NCI-H345 treated with DMSO at 0.1 percent for 48 hours (cell line): ENCODE results near the gene RAB7A.

Experiments
- DNase-seq: peaks from one replicate; lab custom pipeline; 2025; ENCODE audit not compliant: unreplicated experiment; lab: John Stamatoyannopoulos, UW

RAB7A gene

DNA sequence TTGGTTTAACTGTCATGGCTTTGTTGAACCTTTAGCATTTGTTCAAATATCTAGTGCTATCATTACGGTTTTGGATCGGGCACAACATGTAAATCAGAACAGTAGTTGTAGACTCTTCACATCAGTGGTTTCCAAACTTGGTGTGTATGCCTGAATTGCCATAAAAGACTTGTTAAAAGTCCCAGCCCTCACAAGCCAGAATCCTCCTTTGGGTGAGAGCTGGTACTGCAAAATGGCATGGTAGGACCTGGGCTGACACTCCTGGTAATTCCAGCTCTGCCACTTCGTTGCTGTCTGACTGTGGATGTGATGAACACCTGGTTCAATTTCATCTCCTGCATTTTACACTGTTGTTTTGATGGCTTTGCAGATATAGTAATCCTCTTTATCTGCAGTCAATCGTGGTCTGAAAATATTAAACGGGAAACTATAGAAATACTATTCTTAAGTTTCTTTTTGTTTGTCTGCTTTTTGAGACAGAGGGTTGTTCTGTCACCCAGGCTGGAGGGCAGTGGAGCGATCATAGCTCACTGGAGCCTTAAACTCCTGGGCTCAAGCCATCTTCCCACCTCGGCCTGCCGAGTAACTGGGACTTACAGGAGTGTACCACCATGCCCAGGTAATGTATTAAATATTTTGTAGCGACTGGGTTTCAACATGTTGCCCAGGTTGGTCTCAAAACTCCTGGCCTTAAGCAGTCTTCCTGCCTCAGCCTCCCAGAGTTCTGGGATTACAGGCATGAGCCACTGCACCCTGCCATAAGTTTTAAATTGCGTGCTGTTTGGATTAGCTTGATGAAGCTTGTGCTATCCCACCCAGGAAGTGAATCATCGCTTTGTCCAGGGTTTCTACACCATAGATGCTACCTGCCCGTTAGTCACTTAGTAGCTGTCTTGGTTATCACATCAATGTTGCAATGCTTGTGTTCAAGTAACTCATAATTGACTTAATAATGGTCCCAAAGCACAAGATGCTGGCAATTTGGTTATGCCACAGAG, 61.6 kb downstream of the RAB7A start:
- no peak for DNase-seq

DNA sequence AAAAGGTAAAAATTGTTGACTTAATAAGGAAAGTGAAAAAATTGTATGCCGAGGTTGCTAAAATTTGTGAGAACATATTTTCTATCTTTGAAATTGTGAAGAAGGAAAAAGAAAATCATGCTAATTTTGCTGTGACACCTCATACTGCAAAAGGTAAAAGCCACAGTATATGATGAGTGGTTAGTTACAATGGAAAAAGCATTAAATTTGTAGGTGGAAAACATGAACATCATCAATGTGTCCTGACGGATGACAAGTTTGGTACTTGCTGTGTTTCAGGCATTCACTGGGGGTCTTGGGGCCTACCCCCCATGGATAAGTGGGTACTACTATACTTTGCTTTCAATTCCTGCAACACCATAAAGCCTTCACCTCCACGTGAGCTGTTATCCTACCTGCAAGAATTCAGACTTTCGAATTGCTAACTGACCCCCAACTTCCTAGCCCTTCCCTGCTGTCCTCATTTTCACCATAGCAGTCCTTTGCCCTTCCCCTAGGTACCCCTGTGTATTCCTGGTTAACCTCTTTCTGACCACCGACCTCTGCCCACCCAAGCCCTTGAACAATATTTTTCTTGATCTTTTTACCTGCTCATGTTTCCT, 62.4 kb downstream of the RAB7A start:
- no peak for DNase-seq

DNA sequence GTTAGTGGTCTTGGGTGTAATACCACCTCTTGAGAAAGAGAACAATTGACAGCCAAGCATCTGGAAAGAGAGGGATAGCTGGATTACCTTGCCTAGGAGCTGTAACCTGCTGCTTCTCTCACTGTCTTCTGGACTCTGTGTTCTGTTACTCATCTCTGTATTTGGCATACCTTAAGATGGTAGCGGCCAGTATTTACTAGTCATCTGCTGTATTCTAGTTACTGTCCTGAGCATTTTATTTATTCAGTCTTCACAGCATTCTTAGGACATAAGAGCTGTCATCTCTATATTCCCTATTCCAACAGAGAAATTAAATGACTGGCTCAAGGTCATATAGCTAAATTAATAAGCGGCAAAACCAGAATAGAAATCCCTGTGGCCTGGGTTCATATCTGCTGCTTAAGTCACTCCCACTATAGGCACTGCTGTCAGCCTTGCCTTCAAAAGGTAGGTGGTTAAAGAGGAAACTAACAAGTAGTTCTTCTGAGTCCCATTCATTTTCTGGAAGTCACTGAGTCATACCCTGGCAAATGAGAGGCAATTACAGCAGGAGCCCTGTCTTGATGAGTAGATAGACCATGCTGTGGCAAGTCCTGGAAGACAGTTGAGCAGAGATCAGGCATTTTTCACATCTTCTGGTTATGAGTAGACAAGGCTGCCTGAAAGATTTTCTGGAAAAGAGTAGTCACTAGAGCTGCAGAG, 68.2 kb downstream of the RAB7A start:
- no peak for DNase-seq

DNA sequence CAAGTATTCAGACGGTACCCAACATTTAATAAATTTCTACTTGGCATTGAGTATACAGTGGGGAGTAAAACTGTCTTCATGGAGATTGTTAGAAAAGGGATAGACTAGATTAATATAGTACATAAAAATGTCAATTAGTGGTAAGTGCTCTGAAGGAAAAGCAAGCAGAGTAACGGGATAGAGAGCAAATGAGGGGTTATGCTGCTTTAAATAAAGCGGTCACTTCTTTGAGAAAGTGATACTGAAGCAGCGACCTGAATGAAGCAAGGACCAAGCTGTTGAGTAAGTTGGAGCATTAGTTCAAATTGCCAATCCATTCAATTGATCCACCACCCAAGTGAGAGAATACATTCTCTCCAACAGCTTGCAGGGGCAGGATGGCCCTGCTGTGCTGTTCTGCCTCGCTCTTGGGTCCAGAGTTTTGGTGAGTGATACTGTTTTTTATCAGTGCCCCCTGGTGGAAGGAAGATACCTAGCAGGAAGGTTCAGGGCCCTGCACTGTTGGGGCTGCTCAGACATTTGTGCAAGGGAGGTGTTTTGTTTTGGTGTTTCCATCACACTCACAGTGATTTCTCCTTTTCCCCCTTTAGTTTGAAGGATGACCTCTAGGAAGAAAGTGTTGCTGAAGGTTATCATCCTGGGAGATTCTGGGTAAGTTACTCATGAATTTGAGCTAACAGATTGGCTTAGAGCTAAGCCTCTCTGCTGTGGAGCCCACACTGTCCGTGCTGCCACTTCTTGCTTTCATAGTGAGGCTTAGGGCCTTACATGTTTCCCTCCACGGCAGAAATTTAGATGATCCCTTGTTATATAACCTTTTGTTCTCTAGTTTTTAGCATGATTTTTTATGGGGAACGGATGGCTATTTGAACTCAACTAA, 69.0 kb downstream of the RAB7A start:
- DNase-seq = peak; percentile 5

DNA sequence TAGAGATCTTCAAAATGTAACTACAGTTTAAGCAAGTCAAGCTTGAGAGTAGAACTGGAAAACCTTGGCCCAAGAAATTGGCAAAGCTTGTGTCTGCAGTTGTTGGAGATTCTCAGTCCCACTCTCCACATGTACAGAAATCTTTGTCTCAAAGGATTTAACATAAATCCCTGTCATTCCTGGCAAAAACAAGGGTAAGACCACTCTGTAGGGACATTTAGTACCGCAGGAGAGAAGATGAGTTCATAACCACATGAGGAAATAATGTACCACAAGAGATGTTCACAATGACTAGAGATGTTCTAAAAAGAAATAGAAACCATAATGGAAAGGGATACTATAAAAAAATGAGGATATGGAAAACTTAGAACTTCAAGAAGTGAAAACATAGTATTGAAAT, 73.7 kb downstream of the RAB7A start:
- DNase-seq = no peak

DNA sequence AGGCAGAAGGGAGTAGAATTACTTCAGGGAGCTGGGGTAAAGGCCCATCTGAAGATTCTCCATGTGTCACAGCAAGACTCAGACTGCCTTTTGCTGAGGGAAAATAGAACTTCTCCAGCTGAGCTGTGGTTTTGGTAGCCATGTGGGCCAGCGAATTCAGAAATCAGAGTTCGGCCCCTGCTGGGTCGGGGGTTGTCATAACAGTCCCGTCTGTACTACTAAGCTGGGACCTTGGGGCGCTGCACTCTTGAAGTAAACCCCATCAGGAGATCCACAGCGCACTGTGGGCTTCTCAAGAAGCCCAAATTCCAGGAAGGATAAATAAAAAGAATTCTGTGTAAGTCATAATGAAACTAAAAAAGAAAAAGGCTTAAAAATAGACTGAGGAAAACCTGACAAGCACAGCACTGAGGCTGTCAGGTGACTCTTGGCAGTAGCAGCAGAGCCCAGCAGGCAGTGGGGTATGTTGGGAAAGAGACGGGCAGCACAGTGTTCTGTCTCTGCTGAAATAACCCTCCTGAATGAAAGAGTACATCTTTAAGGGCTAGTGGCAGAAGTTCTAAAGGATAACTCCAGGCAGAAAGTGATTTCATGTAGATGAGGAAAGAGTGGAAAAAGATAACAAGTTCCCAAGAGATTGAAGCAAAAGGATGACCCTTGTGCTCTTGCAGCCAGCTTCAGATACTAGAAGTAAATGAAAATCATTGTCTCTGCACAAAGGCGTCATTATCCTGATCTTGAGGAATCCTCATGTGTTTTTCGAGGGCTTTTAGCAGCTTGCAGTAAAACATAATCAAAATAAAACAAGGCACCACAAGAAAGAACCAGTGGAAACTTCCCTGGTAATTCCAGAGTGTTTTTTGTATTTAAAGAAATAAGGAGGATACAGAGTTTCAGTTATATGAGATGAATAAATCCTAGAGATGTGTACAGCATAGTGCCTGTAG, 74.5 kb downstream of the RAB7A start:
- DNase-seq = no peak

DNA sequence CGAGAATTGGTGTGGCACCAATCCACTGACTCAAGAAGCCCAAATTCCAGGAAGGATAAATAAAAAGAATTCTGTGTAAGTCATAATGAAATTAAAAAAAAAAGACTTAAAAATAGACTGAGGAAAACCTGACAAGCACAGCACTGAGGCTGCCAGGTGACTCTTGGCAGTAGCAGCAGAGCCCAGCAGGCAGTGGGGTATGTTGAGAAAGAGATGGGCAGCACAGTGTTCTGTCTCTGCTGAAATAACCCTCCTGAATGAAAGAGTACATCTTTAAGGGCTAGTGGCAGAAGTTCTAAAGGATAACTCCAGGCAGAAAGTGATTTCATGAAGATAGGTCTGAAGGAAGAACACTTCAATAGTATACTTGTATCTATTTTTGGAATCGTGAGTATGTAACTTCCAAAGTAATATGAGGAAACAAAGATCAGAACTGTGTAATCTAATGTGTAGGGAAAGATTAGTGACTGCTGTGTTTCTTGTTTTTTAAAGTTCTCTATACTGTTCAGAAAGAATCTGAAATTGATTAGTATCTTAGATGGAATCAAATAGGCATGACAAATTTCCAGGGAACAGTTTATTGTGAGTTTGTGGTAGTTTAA, 75.9 kb downstream of the RAB7A start:
- DNase-seq = no peak

DNA sequence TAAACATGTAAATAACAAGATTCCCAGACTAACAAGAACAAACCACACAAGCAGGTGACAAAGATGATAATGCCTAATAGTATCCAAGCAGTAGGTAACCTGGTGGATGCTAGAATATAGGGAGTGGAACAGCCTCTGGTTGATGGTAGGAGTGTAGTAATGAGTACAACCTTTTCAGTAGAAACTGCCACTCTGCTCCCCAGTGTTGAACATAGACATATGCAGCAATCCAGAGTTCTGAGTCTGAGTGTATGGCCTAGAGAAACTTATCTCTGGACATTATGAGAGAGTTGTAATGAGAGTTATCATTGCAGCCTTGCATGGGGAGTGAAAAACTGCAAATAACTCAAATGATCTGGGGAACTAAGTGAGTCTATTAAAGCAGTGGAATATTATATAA, 77.3 kb downstream of the RAB7A start:
- DNase-seq = no peak

DNA sequence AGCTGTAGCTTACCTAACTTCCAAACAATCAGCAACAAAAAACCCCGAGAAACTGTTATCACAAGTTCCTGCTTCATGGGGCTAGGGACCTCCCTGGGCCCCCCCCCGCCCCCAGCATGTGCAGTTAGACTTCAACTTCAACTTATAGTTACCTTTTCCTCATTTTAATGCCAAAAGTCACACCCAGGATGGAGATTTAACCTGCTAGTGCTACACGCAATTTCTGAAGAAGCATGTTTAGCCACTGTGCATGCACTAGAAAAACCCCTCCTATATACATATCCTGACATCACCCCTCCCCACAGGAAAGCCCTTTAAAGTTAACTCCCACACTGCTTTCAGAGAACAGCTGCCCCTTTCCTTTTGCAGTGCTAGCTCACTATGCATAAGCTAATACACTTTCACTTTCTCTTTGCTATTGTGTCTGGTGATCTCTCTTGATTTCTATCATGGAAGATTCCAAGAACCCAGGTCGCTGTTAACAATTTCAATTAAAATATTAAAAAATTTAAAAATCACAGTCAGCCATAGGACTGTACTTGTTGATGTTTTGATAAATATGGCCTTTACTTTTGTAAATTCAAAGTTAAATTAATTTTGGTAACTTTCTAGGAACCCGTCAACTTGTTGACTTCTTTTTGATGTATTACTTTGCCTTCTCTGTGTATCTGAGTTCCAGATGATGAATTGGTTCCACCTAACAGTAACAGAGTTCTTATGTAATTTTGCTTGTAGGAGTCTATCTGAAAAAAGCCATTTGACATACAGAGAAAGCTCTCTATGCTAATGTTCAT, 78.2 kb downstream of the RAB7A start:
- no peak for DNase-seq

DNA sequence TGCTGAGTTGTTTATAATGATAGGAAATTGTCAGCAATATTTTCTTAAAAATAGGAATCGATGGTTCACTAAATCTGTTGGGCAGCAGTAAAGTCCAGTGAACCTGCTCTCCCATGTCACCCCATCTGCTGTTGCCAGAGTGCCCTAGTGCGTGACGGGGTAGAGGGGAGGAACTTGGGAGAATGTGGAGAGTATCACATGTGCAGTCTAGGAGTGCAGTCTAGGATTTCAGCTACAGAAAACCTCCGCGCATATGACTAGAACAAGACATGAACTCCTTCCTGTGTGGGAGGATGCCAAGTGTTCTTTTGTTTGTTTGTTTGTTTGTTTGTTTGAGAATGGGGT, 78.8 kb downstream of the RAB7A start:
- no peak for DNase-seq

DNA sequence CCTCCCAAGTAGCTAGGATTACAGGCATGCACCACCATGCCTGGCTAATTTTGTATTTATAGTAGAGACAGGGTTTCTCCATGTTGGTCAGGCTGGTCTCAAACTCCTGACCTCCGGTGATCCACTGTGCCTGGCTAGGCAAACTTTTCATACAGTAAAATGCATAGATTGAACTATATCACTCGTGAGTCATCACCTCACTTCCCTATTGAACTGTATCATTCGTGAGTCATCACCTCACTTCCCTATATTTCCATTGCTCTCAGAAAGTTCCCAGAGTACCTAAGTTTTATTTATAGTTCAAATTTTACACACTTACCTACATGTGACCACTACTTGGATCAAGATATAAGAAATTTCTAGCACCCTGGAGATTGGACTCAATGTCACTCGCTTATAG, 79.8 kb downstream of the RAB7A start:
- no peak for DNase-seq

DNA sequence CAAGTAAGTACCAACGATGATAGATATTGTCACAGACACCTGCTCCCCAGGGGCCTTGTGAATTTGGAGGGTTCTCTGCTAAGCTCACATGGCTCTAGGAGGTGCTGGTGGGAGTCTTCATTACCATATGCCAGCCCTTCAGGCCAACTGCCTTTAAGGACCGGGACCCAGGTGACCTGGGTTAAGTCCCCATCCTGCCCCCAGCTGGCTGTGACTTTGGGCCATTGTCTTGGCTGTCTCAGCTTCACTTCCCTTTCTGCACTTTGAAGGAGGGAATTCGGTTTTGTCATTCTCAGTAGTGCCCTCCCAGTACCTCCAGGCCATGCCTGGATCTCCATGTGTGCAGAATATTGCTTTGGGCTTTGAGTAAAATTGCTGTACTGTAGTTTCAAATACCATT, 80.6 kb downstream of the RAB7A start:
- no peak for DNase-seq

DNA sequence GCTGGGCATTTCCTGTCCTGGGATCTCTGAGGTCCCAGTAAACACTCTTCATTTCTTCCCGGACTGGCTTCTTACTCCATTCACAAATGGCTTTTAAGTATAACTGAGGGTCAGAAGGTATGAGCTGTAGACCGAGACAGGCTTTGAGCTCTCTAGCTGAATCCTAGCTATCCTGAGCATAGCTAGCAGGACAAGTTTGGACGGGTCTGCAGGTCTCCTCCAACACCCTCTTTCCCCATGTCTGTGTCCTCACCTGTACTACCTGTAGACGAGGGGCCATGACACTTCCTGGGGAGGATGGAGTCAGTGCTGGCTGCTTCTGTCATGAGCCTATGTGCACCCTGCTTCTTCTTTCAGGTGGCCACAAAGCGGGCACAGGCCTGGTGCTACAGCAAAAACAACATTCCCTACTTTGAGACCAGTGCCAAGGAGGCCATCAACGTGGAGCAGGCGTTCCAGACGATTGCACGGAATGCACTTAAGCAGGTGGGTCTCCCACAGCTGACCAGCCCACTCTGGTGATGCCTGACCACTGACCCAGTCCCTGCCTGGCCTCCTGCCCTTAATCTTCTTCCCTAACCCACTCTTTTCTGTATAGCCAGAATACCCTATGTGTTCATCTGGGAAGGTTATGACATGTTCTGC, 81.3 kb downstream of the RAB7A start:
- no peak for DNase-seq

DNA sequence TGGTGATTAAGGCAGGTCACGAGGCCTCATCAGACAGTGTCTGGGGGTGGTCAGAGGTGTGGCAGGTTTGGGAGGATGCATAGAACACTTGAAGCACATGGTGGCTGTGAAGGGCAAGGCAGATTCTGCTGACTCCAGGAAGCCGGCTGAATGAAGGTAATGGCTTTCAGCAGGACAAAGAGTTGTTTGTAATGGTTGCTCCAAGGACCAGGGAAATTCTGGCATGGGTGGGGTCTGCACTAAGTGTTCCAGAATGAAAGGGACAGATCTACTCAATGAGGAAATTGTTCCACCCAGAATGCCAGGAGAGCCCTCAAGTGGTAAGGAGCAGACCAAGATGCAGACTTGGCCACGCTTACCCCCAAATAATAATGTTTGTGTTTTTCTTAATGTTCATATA, 82.7 kb downstream of the RAB7A start:
- DNase-seq = no peak

DNA sequence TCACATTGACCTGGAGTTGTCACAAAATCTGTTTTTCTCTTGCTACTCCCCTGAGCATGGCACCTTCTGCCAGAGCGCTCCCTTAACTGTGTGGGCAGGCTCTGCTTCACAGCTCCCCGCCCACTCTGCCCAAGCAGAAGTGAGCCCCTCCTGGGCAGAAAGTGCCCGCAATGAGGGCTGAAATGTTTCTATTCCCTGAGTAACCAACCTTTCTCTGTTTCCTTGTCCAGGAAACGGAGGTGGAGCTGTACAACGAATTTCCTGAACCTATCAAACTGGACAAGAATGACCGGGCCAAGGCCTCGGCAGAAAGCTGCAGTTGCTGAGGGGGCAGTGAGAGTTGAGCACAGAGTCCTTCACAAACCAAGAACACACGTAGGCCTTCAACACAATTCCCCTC, 87.1 kb downstream of the RAB7A start:
- DNase-seq = no peak

DNA sequence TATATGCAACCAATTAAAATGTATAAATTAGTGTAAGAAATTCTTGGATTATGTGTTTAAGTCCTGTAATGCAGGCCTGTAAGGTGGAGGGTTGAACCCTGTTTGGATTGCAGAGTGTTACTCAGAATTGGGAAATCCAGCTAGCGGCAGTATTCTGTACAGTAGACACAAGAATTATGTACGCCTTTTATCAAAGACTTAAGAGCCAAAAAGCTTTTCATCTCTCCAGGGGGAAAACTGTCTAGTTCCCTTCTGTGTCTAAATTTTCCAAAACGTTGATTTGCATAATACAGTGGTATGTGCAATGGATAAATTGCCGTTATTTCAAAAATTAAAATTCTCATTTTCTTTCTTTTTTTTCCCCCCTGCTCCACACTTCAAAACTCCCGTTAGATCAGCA, 88.1 kb downstream of the RAB7A start:
- DNase-seq = no peak

DNA sequence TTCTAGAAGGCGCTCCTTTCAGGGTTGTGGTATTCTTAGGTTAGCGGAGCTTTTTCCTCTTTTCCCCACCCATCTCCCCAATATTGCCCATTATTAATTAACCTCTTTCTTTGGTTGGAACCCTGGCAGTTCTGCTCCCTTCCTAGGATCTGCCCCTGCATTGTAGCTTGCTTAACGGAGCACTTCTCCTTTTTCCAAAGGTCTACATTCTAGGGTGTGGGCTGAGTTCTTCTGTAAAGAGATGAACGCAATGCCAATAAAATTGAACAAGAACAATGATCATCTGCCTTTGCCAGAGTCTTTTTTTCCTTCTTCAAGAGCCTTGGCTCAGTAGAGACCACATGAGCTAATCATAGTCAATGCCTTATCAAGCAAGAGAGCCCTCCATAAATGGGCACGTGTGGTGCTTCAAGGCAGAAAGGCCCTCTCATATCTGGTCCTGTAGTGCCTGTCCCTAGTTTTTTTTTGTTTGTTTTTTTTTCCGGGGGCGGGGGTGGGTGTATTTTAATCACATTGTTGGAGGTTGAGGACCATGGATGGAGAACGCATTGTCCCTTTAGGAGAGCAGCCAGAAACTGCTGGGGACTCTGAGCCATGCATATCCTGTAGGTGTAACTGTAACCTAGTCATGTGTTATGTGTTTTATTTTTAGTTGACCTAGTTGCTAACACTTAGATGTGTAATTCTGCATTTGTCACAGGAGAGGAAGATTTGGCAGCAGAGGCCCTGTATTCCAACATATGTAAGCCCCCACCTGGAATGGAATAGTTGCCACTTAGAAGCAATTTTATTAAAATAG, 88.7 kb downstream of the RAB7A start:
- no peak for DNase-seq
